Cardiac muscle cell (in vitro differentiated cells and primary cell): ENCODE data around the gene ERC2. TPM values are rescaled to one million over a fixed set of nuclear protein-coding genes. Genes with fewer than 3 reads are reported as not detected.
A peak's percentile ranks its signal among the peaks of the same experiment; 100 is the strongest.

Experiments used
- DNase-seq, 2 donors: peaks; one replicate each; pipeline versions ENCODE4 v3.0.0 to v3.0.0-alpha.2; 2010 to 2017; ENCODE audit warnings: low read depth in 1 of 2, low spot score in 1 of 2
- H3K27ac ChIP-seq: fragments of 200-600 bp; sonication (generic); 2 replicates; pipeline ENCODE4 v1.5.1; 2016
- H3K27me3 ChIP-seq: fragments of 200-600 bp; sonication (generic); 2 replicates; pipeline ENCODE4 v1.6.0; 2016; ENCODE audit warnings: control low read depth
- H3K36me3 ChIP-seq: fragments of 200-600 bp; sonication (generic); 2 replicates; pipeline ENCODE4 v1.5.1; 2016; ENCODE audit warnings: control low read depth
- H3K4me1 ChIP-seq: fragments of 200-600 bp; sonication (generic); 2 replicates; pipeline ENCODE4 v1.8.1; 2017; ENCODE audit warnings: low read depth, mild to moderate bottlenecking, mixed run types
- H3K4me3 ChIP-seq: fragments of 200-600 bp; sonication (generic); 2 replicates; pipeline ENCODE4 v1.5.1; 2016; ENCODE audit warnings: mild to moderate bottlenecking
- H3K9me3 ChIP-seq: fragments of 200-600 bp; sonication (generic); 2 replicates; pipeline ENCODE4 v1.5.1; 2017; ENCODE audit warnings: low read depth, mild to moderate bottlenecking, control low read depth
- polyA plus RNA-seq: library from polyadenylated mRNA; unstranded; fragments of >200 nt; fragmentation: Nextera tagmentation; extraction: Ambion mirVana; gene quantifications from 2 replicates; pipeline ENCODE4 v1.2.1, GENCODE V29; 2016
- total RNA-seq: library from RNA; depleted of rRNA; stranded (reverse); fragments of >200 nt; gene quantifications from 2 replicates; pipeline ENCODE4 v1.2.3, GENCODE V29; 2016
- TF ChIP-seq, protein P1 (sequence below): IDR thresholded peaks from 2 replicates; pipeline ENCODE4 v1.5.1; 2012; ENCODE audit warnings: low read depth, mild to moderate bottlenecking, low read length

ERC2 gene
- total and polyA plus RNA-seq, 2 experiments from 2014 or later, result 18.1 to 29.0 TPM

DNA sequence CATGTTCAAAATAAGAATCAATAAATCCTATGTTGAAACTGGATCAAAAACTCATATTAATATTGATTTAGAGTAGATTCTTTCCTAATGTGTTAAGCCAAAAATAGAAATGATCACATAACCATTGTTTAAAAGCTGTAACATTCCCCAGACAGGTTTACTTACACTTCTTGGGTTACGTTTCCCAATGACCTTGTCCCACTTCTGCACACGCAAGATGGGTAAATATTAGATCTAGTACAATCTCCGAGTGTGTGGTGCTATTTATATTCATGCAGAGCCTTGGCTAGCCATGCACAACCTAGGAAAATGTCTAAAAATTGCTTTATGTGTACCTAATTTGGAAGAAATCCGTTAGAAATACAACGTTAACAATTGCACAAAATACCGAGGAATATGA lies 39.6 kb downstream of the ERC2 start:
- no peak for DNase-seq

DNA sequence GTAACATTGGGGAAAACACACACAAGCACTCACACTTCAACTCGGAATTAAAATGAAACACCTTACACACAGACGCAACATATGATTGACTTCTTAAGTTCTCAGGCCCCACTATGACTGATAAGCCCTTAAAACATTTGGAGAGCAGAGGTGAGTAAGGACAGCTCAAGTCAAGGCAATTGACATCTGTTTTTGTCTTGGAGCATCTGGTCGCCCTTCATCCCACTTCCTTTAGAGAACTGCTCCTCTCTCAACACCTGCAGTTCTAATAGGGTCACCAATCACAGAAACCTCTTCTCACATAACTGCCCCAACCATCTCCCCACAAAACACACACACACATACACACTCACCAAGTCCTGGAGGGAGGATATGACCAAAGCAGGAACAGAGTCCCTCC lies 43.4 kb downstream of the ERC2 start:
- no peaks in the 10 kb centered on the region for H3K36me3 ChIP-seq
- no peaks in the 10 kb centered on the region for H3K9me3 ChIP-seq
- peak overlapping the region; percentile 73 for H3K27ac ChIP-seq
- no peak for DNase-seq
- no peaks in the 10 kb centered on the region for H3K27me3 ChIP-seq
- TF ChIP-seq, protein P1, sequence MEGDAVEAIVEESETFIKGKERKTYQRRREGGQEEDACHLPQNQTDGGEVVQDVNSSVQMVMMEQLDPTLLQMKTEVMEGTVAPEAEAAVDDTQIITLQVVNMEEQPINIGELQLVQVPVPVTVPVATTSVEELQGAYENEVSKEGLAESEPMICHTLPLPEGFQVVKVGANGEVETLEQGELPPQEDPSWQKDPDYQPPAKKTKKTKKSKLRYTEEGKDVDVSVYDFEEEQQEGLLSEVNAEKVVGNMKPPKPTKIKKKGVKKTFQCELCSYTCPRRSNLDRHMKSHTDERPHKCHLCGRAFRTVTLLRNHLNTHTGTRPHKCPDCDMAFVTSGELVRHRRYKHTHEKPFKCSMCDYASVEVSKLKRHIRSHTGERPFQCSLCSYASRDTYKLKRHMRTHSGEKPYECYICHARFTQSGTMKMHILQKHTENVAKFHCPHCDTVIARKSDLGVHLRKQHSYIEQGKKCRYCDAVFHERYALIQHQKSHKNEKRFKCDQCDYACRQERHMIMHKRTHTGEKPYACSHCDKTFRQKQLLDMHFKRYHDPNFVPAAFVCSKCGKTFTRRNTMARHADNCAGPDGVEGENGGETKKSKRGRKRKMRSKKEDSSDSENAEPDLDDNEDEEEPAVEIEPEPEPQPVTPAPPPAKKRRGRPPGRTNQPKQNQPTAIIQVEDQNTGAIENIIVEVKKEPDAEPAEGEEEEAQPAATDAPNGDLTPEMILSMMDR, result no peak
- H3K4me1 ChIP-seq, result peaks cover 23% of the 10 kb centered on the region
- no peak overlapping the region for H3K4me3 ChIP-seq

More for the DNA sequence above, 39.6 kb downstream of the ERC2 start:
- H3K27ac ChIP-seq, result no peak overlapping the region
- no peak overlapping the region for H3K4me3 ChIP-seq
- H3K36me3 ChIP-seq, result peaks cover 3% of the 10 kb centered on the region
- H3K9me3 ChIP-seq, result no peaks in the 10 kb centered on the region
- H3K27me3 ChIP-seq, result no peaks in the 10 kb centered on the region
- peaks cover 16% of the 10 kb centered on the region for H3K4me1 ChIP-seq
- TF ChIP-seq, protein P1, result no peak

DNA sequence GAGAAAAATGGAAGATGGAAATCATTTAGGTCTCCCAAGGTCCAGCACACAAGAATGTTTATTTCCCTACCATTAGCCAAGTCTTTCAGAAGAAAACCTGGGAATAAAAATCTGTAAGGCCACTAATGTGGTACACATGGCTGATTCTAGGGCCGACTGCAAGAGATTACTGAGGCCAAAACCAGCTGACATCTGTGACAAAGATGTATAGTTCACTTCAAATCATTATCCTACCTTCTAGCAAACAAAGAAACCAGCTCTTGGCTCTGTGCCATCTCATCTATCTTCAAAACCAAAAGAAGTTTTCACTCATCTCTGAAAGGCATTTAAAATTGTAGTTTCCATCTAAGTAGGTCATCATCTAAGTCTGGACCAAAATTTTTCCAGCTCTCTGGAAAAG lies 43.9 kb downstream of the ERC2 start:
- Histone ChIP-seq H3K27ac (peak overlapping the region; percentile 73), H3K36me3 (no peaks in the 10 kb centered on the region), H3K9me3 (no peaks in the 10 kb centered on the region), H3K4me3 (no peak overlapping the region), H3K4me1 (peaks cover 23% of the 10 kb centered on the region), H3K27me3 (no peaks in the 10 kb centered on the region)
- TF ChIP-seq, protein P1, result no peak
- DNase-seq, result no peak

DNA sequence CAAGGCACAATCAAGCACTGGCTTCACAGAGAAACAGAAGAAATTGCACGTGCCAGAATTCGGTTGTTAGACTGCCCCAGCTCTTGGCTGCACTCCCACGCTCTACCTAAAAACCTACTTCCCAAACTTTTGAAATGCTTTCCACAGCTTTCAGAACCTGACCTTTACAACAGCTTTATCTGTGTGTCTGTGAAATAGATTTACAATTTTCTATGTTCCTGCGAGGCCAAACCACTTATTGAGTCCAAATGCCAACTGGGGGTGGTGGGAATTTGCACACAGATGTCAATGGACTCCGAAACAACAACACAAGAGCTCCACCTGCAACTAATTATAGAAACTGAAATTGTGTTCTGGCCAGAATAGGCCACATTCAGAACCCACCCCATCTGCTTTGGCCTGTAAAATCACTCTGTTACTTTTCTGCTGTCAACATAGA lies 44.6 kb downstream of the ERC2 start:
- H3K9me3 ChIP-seq, result no peaks in the 10 kb centered on the region
- H3K27ac ChIP-seq, result peak overlapping the region; percentile 73
- TF ChIP-seq, protein P1, result no peak
- H3K36me3 ChIP-seq, result no peaks in the 10 kb centered on the region
- H3K4me3 ChIP-seq, result no peak overlapping the region
- H3K27me3 ChIP-seq, result no peaks in the 10 kb centered on the region
- peaks cover 22% of the 10 kb centered on the region for H3K4me1 ChIP-seq
- DNase-seq, result no peak

DNA sequence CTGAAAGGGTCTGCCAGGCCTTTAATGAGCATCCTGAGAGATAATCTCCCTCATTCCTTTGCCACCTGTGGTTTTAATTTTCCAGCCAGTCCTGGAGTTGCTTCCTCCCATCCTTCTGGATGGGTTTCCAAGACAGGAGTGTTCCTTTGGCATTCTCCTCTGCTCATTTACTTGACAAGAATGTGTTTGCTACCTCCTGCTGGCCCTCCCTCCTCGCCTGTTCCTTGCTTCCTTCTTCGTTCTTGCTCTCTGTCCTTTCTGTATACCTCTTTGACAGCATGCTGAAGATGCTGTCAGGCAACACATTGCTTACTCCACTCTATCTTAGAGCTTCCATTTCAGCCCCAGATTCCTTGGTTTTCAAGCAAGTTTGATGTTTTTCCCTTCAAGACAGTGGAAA lies 46.0 kb downstream of the ERC2 start:
- no peak for DNase-seq
- H3K4me3 ChIP-seq, result no peak overlapping the region
- no peak overlapping the region for H3K27ac ChIP-seq
- no peaks in the 10 kb centered on the region for H3K36me3 ChIP-seq
- peaks cover 20% of the 10 kb centered on the region for H3K4me1 ChIP-seq
- no peaks in the 10 kb centered on the region for H3K27me3 ChIP-seq
- H3K9me3 ChIP-seq, result no peaks in the 10 kb centered on the region
- TF ChIP-seq, protein P1, result no peak

DNA sequence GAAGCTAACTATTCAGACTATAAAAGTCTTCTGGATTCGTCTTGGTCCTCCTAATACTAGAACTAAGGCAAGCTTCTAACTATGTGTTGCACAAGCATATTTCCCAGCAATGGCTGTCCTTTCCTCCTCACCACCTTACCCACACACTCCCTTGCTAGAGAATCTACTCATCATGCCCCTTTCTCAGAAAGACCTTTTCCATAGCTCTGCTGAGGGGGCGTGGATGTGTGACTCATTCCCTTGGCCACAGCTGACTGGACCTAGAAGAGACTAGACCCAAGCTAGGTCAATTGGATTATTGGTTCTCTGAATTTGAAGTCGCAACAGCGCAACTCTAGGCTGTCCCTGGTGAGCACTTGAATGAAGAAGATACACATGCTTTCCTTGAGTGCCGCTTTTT lies 47.1 kb downstream of the ERC2 start:
- no peaks in the 10 kb centered on the region for H3K27me3 ChIP-seq
- H3K9me3 ChIP-seq, result no peaks in the 10 kb centered on the region
- peaks cover 20% of the 10 kb centered on the region for H3K4me1 ChIP-seq
- no peaks in the 10 kb centered on the region for H3K36me3 ChIP-seq
- H3K27ac ChIP-seq, result no peak overlapping the region
- TF ChIP-seq, protein P1, result no peak
- DNase-seq, result no peak
- no peak overlapping the region for H3K4me3 ChIP-seq
